WTC11 (cell line): ENCODE results near the gene FRMD4A. TPM values are rescaled to one million over a fixed set of nuclear protein-coding genes. Genes with fewer than 3 reads are reported as not detected.

Experiments
- ATAC-seq: fragments of 200-7000 bp; cut with Tn5 transposase; 2 replicates; pipeline ENCODE4 v1.10.0; 2021; ENCODE audit warnings: mild to moderate bottlenecking, moderate library complexity
- CTCF ChIA-PET: fragments of 300-600 bp; sonication (Branson Sonifier 250); formaldehyde crosslinking; loops from one replicate; lab custom pipeline; 2021; ENCODE audit warnings: antibody characterized with exemption; lab: Charles Lee
- POLR2A ChIA-PET: fragments of 350-600 bp; sonication (Branson Sonifier 250); formaldehyde crosslinking; loops from one replicate; lab custom pipeline; 2021; ENCODE audit warnings: antibody characterized with exemption; lab: Charles Lee
- DNase-seq: peaks from one replicate; pipeline ENCODE4 v3.0.0; 2021; ENCODE audit warnings: low spot score
- H3K27ac Mint-ChIP-seq: 2 replicates; pipeline ENCODE4 v1.8.0; 2021; ENCODE audit warnings: mixed read lengths
- H3K27me3 Mint-ChIP-seq: 2 replicates; pipeline ENCODE4 v1.8.0; 2021; ENCODE audit warnings: low read depth, mild to moderate bottlenecking, moderate library complexity, mixed read lengths
- H3K36me3 Mint-ChIP-seq: 2 replicates; pipeline ENCODE4 v1.8.0; 2021; ENCODE audit warnings: mixed read lengths
- H3K4me1 Mint-ChIP-seq: 2 replicates; pipeline ENCODE4 v1.8.0; 2022; ENCODE audit warnings: mixed read lengths
- H3K4me3 Mint-ChIP-seq: 2 replicates; pipeline ENCODE4 v1.8.0; 2021; ENCODE audit warnings: mild to moderate bottlenecking, moderate library complexity, mixed read lengths
- H3K9me3 Mint-ChIP-seq: 2 replicates; pipeline ENCODE4 v1.8.0; 2021; ENCODE audit warnings: mixed read lengths
- CREM ChIP-seq: sonication (generic); formaldehyde crosslinking; IDR thresholded peaks from 2 replicates; pipeline ENCODE4 v1.8.1; 2022; ENCODE audit warnings: mild to moderate bottlenecking, missing genetic modification reagents, moderate library complexity
- EMX1 ChIP-seq: fragments of 250-450 bp; sonication (Bioruptor Pico); IDR thresholded peaks from 2 replicates; pipeline ENCODE4 v1.8.0; 2021; ENCODE audit warnings: mild to moderate bottlenecking
- ESRRA ChIP-seq: sonication (generic); formaldehyde crosslinking; IDR thresholded peaks from 2 replicates; pipeline ENCODE4 v1.8.1; 2022; ENCODE audit warnings: mild to moderate bottlenecking, missing genetic modification reagents, borderline replicate concordance
- ETV6 ChIP-seq: sonication (generic); formaldehyde crosslinking; IDR thresholded peaks from 2 replicates; pipeline ENCODE4 v1.8.1; 2022; ENCODE audit warnings: mild to moderate bottlenecking, missing genetic modification reagents
- GTF2I ChIP-seq: fragments of 250-450 bp; sonication (Bioruptor Pico); conservative IDR thresholded peaks from 2 replicates; pipeline ENCODE4 v1.4.0; 2021; ENCODE audit warnings: mild to moderate bottlenecking
- JAZF1 ChIP-seq: fragments of 250-450 bp; sonication (Bioruptor Pico); IDR thresholded peaks from 2 replicates; pipeline ENCODE4 v1.9.0; 2021; ENCODE audit warnings: moderate library complexity, mild to moderate bottlenecking, inconsistent platforms
- NFE2L1 ChIP-seq: sonication (generic); formaldehyde crosslinking; IDR thresholded peaks from 2 replicates; pipeline ENCODE4 v1.8.1; 2023; ENCODE audit warnings: missing genetic modification reagents
- NR2C2 ChIP-seq: sonication (generic); formaldehyde crosslinking; IDR thresholded peaks from 2 replicates; pipeline ENCODE4 v1.8.0; 2022; ENCODE audit warnings: mild to moderate bottlenecking, missing genetic modification reagents
- OVOL2 ChIP-seq: fragments of 250-450 bp; sonication (Bioruptor Pico); IDR thresholded peaks from 2 replicates; pipeline ENCODE4 v1.9.0; 2021; ENCODE audit warnings: mild to moderate bottlenecking, borderline replicate concordance
- TEAD1 ChIP-seq: sonication (generic); formaldehyde crosslinking; IDR thresholded peaks from 2 replicates; pipeline ENCODE4 v1.8.0; 2022; ENCODE audit warnings: mild to moderate bottlenecking, missing genetic modification reagents
- ZNF219 ChIP-seq: sonication (generic); formaldehyde crosslinking; IDR thresholded peaks from 2 replicates; pipeline ENCODE4 v1.8.0; 2023; ENCODE audit warnings: missing genetic modification reagents, mild to moderate bottlenecking, borderline replicate concordance
- ZNF232 ChIP-seq: sonication (generic); formaldehyde crosslinking; IDR thresholded peaks from 2 replicates; pipeline ENCODE4 v1.8.0; 2022; ENCODE audit warnings: mild to moderate bottlenecking, missing genetic modification reagents
- total RNA-seq: library from RNA; stranded (reverse); gene quantifications from 3 replicates; pipeline ENCODE4 v1.2.3, GENCODE V29; 2021
- TF ChIP-seq, protein P1 (sequence below): fragments of 250-450 bp; sonication (Bioruptor Pico); conservative IDR thresholded peaks from 2 replicates; pipeline ENCODE4 v1.9.0; 2021; ENCODE audit warnings: mild to moderate bottlenecking
- TF ChIP-seq, protein P2 (sequence below): sonication (generic); formaldehyde crosslinking; IDR thresholded peaks from 2 replicates; pipeline ENCODE4 v1.8.1; 2023; ENCODE audit warnings: mild to moderate bottlenecking, missing genetic modification reagents
- TF ChIP-seq, protein P3 (sequence below): fragments of 200-600 bp; IDR thresholded peaks from 2 replicates; pipeline ENCODE4 v1.8.0; 2022; ENCODE audit warnings: antibody characterized with exemption
- TF ChIP-seq, protein P4 (sequence below): fragments of 250-450 bp; sonication (Bioruptor Pico); IDR thresholded peaks from 2 replicates; pipeline ENCODE4 v1.8.0; 2021; ENCODE audit warnings: mild to moderate bottlenecking
- TF ChIP-seq, protein P5 (sequence below): sonication (generic); formaldehyde crosslinking; IDR thresholded peaks from 2 replicates; pipeline ENCODE4 v1.8.1; 2022; ENCODE audit warnings: low read depth, missing genetic modification reagents, borderline replicate concordance
- TF ChIP-seq, protein P6 (sequence below): sonication (generic); formaldehyde crosslinking; IDR thresholded peaks from 2 replicates; pipeline ENCODE4 v1.8.1; 2023; ENCODE audit warnings: mild to moderate bottlenecking, missing genetic modification reagents, moderate library complexity
- TF ChIP-seq, protein P7 (sequence below): sonication (generic); formaldehyde crosslinking; IDR thresholded peaks from 2 replicates; pipeline ENCODE4 v1.8.0; 2022; ENCODE audit warnings: missing genetic modification reagents
- TF ChIP-seq, protein P8 (sequence below): sonication (generic); formaldehyde crosslinking; conservative IDR thresholded peaks from 2 replicates; pipeline ENCODE4 v1.8.1; 2022; ENCODE audit warnings: mild to moderate bottlenecking, missing genetic modification reagents

Gene FRMD4A
- total RNA-seq, 1 experiment from 2014 or later = 35.5 TPM

DNA sequence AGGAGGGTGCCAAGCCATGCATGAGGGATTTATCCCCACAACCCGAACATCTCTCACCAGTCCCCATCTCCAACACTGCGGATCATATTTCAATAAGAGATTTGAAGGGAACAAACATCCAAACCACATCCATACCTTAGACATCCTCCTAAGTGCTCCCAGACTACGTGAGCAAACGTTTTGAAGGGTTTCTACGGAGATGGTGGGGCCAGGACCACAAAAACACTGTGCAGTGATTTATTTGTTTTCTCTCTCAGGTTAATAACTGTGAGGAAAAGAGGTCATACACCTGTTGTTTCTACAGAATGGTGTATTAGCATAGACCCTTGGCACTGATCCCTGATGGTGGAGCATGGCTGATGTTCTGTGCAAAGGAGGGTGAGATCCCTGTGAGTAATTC is 277.8 kb downstream of the FRMD4A start:
- H3K27me3 Mint-ChIP-seq = no peaks in the 10 kb centered on the region
- no peak overlapping the region for H3K27ac Mint-ChIP-seq
- H3K4me1 Mint-ChIP-seq = peaks cover 18% of the 10 kb centered on the region
- ATAC-seq (no peak), DNase-seq (no peak)
- peaks cover 3% of the 10 kb centered on the region; the same call in 1 of the 2 replicates for H3K36me3 Mint-ChIP-seq
- no peak overlapping the region for H3K4me3 Mint-ChIP-seq
- ChIA-PET POLR2A (no interaction called here), CTCF (no interaction called here)
- H3K9me3 Mint-ChIP-seq = peaks cover 28% of the 10 kb centered on the region
- no peak for TF ChIP-seq GTF2I (CRISPR knock-in tag)
- TF ChIP-seq, protein P1, sequence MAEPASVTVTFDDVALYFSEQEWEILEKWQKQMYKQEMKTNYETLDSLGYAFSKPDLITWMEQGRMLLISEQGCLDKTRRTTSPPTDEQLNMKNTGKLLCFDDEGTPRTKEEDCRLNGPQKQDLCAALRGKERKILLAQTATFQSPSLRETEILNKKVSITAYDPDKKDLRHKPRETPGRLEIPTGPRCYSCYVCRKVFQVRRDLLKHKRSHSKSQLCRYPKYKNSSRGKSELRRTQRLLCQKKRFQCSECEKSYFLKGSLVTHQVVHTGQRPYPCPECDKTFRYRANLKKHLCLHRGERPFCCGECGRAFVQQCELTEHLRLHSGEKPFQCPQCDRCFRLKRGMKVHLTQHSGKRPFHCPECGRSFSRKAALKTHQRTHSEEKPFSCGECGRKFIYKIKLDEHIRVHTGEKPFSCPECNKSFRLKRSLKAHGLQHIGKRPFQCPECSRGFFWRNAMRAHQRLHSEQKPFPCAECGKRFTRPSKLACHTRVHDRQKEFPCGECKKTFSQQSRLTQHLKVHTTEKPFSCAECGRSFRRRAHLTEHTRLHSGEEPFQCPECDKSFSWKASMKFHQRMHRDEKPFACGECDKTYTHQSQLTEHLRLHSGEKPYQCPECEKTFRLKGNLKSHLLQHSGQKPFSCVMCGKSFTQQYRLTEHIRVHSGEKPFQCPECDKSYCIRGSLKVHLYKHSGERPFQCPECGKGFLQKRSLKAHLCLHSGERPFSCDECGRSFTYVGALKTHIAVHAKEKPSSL (CRISPR knock-in tag) = no peak
- TF ChIP-seq EMX1 (CRISPR knock-in tag) = no peak
- TF ChIP-seq, protein P2, sequence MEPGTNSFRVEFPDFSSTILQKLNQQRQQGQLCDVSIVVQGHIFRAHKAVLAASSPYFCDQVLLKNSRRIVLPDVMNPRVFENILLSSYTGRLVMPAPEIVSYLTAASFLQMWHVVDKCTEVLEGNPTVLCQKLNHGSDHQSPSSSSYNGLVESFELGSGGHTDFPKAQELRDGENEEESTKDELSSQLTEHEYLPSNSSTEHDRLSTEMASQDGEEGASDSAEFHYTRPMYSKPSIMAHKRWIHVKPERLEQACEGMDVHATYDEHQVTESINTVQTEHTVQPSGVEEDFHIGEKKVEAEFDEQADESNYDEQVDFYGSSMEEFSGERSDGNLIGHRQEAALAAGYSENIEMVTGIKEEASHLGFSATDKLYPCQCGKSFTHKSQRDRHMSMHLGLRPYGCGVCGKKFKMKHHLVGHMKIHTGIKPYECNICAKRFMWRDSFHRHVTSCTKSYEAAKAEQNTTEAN (CRISPR knock-in tag) = no peak
- TF ChIP-seq, protein P3, sequence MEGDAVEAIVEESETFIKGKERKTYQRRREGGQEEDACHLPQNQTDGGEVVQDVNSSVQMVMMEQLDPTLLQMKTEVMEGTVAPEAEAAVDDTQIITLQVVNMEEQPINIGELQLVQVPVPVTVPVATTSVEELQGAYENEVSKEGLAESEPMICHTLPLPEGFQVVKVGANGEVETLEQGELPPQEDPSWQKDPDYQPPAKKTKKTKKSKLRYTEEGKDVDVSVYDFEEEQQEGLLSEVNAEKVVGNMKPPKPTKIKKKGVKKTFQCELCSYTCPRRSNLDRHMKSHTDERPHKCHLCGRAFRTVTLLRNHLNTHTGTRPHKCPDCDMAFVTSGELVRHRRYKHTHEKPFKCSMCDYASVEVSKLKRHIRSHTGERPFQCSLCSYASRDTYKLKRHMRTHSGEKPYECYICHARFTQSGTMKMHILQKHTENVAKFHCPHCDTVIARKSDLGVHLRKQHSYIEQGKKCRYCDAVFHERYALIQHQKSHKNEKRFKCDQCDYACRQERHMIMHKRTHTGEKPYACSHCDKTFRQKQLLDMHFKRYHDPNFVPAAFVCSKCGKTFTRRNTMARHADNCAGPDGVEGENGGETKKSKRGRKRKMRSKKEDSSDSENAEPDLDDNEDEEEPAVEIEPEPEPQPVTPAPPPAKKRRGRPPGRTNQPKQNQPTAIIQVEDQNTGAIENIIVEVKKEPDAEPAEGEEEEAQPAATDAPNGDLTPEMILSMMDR = no peak

DNA sequence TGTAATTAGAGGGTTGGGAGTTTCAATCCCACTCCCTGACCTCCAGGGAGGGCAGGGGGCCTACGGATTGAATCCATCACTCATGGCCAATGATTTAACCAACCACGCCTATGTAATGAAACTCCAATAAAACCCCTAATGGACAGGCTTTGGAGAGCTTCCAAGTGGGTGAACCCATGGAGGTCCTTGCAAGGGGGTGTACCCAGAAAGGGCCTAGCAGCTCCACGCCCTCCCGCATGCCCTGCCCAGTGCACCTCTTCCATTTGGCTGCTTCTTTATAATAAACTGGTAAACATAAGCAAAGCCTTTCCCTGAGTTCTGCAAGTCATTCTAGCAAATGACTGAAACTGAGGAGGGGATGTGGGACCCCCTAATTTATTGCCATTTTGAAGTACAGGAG is 280.1 kb downstream of the FRMD4A start:
- no peaks in the 10 kb centered on the region for H3K4me1 Mint-ChIP-seq
- H3K4me3 Mint-ChIP-seq = no peak overlapping the region
- CTCF ChIA-PET = no interaction called here
- no peaks in the 10 kb centered on the region for H3K27me3 Mint-ChIP-seq
- no peak overlapping the region for H3K27ac Mint-ChIP-seq
- POLR2A ChIA-PET = no interaction called here
- no peak for TF ChIP-seq ZNF232 (CRISPR knock-in tag)
- TF ChIP-seq ESRRA (CRISPR knock-in tag) = no peak
- TF ChIP-seq, protein P4, sequence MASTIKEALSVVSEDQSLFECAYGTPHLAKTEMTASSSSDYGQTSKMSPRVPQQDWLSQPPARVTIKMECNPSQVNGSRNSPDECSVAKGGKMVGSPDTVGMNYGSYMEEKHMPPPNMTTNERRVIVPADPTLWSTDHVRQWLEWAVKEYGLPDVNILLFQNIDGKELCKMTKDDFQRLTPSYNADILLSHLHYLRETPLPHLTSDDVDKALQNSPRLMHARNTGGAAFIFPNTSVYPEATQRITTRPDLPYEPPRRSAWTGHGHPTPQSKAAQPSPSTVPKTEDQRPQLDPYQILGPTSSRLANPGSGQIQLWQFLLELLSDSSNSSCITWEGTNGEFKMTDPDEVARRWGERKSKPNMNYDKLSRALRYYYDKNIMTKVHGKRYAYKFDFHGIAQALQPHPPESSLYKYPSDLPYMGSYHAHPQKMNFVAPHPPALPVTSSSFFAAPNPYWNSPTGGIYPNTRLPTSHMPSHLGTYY (CRISPR knock-in tag) = no peak
- TF ChIP-seq, protein P5, sequence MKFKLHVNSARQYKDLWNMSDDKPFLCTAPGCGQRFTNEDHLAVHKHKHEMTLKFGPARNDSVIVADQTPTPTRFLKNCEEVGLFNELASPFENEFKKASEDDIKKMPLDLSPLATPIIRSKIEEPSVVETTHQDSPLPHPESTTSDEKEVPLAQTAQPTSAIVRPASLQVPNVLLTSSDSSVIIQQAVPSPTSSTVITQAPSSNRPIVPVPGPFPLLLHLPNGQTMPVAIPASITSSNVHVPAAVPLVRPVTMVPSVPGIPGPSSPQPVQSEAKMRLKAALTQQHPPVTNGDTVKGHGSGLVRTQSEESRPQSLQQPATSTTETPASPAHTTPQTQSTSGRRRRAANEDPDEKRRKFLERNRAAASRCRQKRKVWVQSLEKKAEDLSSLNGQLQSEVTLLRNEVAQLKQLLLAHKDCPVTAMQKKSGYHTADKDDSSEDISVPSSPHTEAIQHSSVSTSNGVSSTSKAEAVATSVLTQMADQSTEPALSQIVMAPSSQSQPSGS = no peak
- no peak for TF ChIP-seq JAZF1 (CRISPR knock-in tag)
- TF ChIP-seq, protein P6, sequence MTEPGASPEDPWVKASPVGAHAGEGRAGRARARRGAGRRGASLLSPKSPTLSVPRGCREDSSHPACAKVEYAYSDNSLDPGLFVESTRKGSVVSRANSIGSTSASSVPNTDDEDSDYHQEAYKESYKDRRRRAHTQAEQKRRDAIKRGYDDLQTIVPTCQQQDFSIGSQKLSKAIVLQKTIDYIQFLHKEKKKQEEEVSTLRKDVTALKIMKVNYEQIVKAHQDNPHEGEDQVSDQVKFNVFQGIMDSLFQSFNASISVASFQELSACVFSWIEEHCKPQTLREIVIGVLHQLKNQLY = no peak
- no peak for TF ChIP-seq OVOL2 (CRISPR knock-in tag)
- TF ChIP-seq CREM = no peak
- TF ChIP-seq TEAD1 (CRISPR knock-in tag) = no peak
- TF ChIP-seq, protein P3 = no peak
- TF ChIP-seq ETV6 (CRISPR knock-in tag) = no peak
- TF ChIP-seq NR2C2 (CRISPR knock-in tag) = no peak
- TF ChIP-seq, protein P7, sequence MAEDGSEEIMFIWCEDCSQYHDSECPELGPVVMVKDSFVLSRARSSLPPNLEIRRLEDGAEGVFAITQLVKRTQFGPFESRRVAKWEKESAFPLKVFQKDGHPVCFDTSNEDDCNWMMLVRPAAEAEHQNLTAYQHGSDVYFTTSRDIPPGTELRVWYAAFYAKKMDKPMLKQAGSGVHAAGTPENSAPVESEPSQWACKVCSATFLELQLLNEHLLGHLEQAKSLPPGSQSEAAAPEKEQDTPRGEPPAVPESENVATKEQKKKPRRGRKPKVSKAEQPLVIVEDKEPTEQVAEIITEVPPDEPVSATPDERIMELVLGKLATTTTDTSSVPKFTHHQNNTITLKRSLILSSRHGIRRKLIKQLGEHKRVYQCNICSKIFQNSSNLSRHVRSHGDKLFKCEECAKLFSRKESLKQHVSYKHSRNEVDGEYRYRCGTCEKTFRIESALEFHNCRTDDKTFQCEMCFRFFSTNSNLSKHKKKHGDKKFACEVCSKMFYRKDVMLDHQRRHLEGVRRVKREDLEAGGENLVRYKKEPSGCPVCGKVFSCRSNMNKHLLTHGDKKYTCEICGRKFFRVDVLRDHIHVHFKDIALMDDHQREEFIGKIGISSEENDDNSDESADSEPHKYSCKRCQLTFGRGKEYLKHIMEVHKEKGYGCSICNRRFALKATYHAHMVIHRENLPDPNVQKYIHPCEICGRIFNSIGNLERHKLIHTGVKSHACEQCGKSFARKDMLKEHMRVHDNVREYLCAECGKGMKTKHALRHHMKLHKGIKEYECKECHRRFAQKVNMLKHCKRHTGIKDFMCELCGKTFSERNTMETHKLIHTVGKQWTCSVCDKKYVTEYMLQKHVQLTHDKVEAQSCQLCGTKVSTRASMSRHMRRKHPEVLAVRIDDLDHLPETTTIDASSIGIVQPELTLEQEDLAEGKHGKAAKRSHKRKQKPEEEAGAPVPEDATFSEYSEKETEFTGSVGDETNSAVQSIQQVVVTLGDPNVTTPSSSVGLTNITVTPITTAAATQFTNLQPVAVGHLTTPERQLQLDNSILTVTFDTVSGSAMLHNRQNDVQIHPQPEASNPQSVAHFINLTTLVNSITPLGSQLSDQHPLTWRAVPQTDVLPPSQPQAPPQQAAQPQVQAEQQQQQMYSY (CRISPR knock-in tag) = no peak
- no peak for TF ChIP-seq NFE2L1
- TF ChIP-seq, protein P8, sequence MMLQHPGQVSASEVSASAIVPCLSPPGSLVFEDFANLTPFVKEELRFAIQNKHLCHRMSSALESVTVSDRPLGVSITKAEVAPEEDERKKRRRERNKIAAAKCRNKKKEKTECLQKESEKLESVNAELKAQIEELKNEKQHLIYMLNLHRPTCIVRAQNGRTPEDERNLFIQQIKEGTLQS (CRISPR knock-in tag) = no peak
- TF ChIP-seq ZNF219 (CRISPR knock-in tag) = no peak
- no peak for DNase-seq
- no peak for ATAC-seq
- H3K36me3 Mint-ChIP-seq = peaks cover 3% of the 10 kb centered on the region; the same call in 1 of the 2 replicates
- peaks cover 28% of the 10 kb centered on the region for H3K9me3 Mint-ChIP-seq
